NCI-H526 (cell line): ENCODE data around the gene FCRL6.

ENCODE experiments used
- DNase-seq, 2 experiments: peaks; one replicate each; lab custom pipeline; 2025; lab: John Stamatoyannopoulos, UW

FCRL6 gene

DNA sequence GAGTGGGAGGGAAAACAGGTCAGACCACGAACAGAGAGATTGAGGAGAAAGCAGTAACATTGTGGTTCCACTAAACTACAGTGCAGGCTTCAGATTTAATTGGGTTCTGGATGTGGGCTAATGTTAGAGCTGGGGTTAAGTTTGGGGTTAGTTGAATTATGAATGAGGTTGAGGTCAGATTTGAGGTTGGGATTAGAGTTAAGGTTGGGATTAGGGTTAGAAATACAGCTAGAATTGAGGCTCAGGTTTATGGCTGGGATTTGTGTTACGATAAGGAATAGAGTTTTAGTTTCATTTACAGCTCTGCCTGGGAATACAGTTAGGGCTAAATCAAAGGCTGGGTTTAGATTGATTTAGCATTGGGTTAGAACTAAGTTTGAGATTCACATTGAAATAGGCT, 62.1 kb downstream of the FCRL6 start:
- no peak for DNase-seq
